22Rv1 (cell line): Measurements from ENCODE around the gene ARL15.

ENCODE experiments used
- H3K27ac ChIP-seq: fragments of 450-650 bp; 2 replicates; pipeline ENCODE4 v1.5.1; 2017
- CTCF ChIP-seq: fragments of 450-650 bp; IDR thresholded peaks from 2 replicates; pipeline ENCODE4 v1.5.1; 2017; ENCODE audit warnings: mild to moderate bottlenecking
- ZFX ChIP-seq: fragments of 450-650 bp; IDR thresholded peaks from 2 replicates; pipeline ENCODE4 v1.6.1; 2017; ENCODE audit warnings: antibody characterized with exemption, borderline replicate concordance

Gene ARL15

GRCh38 chr5:54259981-54260380, 50.4 kb downstream of the ARL15 start:
- H3K27ac ChIP-seq = no peak overlapping the region
- TF ChIP-seq CTCF = no peak
- TF ChIP-seq ZFX = no peak

GRCh38 chr5:54259090-54259489, 51.3 kb downstream of the ARL15 start:
- no peak overlapping the region for H3K27ac ChIP-seq
- TF ChIP-seq CTCF = no peak
- no peak for TF ChIP-seq ZFX

GRCh38 chr5:54257366-54258118, 52.8 kb downstream of the ARL15 start:
- no peak for TF ChIP-seq CTCF
- TF ChIP-seq ZFX = no peak
- no peak overlapping the region for H3K27ac ChIP-seq

- TF ChIP-seq CTCF (peak; percentile 29; the same call in 1 of the 2 replicates), ZFX (no peak)
- H3K27ac ChIP-seq = no peak overlapping the region
Measured at GRCh38 chr5:54254482-54255198, 55.7 kb downstream of the ARL15 start.

GRCh38 chr5:54251981-54252380, 58.4 kb downstream of the ARL15 start:
- no peak for TF ChIP-seq CTCF
- TF ChIP-seq ZFX = no peak
- no peak overlapping the region for H3K27ac ChIP-seq

GRCh38 chr5:54249210-54250028, 61.0 kb downstream of the ARL15 start:
- TF ChIP-seq CTCF = no peak
- TF ChIP-seq ZFX = no peak
- no peak overlapping the region for H3K27ac ChIP-seq

- H3K27ac ChIP-seq = no peak overlapping the region
- TF ChIP-seq ZFX (no peak), CTCF (no peak)
Measured at GRCh38 chr5:54247226-54247625, 63.1 kb downstream of the ARL15 start.
